Right atrium auricular region (tissue), 2 donors: Measurements from ENCODE around the gene ASTN2. TPM values are rescaled to one million over a fixed set of nuclear protein-coding genes. Genes with fewer than 3 reads are reported as not detected.
A peak's percentile ranks its signal among the peaks of the same experiment; 100 is the strongest.

ENCODE experiments used
- DNase-seq: peaks from one replicate; pipeline ENCODE4 v3.0.0-alpha.2; 2019; ENCODE audit warnings: low spot score
- H3K27ac ChIP-seq, 2 donors: fragments of 200-600 bp; sonication (generic); 1 replicate in 1 of 2; 2 replicates in 1 of 2; pipeline ENCODE4 v1.5.1; 2016 to 2019
- H3K27me3 ChIP-seq, 2 donors: fragments of 200-600 bp; sonication (generic); one replicate each; pipeline versions ENCODE4 v1.5.1 to v1.6.0; 2017 to 2019
- H3K36me3 ChIP-seq: fragments of 200-600 bp; sonication (generic); one replicate; pipeline ENCODE4 v1.5.1; 2016
- H3K4me1 ChIP-seq, 2 donors: fragments of 200-600 bp; sonication (generic); one replicate each; pipeline versions ENCODE4 v1.5.1 to v1.6.0; 2017 to 2019
- H3K4me3 ChIP-seq, 2 donors: fragments of 200-600 bp; sonication (generic); 1 replicate in 1 of 2; 2 replicates in 1 of 2; pipeline ENCODE4 v1.5.1; 2017 to 2019; ENCODE audit warnings: mild to moderate bottlenecking in 1 of 2, moderate library complexity in 1 of 2
- H3K9me3 ChIP-seq, 2 donors: fragments of 200-600 bp; sonication (generic); one replicate each; pipeline ENCODE4 v1.5.1; 2019
- total RNA-seq, 2 donors: library from RNA; depleted of rRNA; stranded (reverse); fragments of >200 nt; gene quantifications; one replicate each; pipeline ENCODE4 v1.1.0, GENCODE V29; 2016
- TF ChIP-seq, protein P1 (sequence below), 2 donors: fragments of 200-600 bp; sonication (generic); IDR thresholded peaks; one replicate each; pipeline ENCODE4 v1.5.1; 2019; ENCODE audit warnings: antibody characterized with exemption in 2 of 2

The ASTN2 gene
- total RNA-seq, 2 donors from 2014 or later, result 11.1 to 32.2 TPM

DNA sequence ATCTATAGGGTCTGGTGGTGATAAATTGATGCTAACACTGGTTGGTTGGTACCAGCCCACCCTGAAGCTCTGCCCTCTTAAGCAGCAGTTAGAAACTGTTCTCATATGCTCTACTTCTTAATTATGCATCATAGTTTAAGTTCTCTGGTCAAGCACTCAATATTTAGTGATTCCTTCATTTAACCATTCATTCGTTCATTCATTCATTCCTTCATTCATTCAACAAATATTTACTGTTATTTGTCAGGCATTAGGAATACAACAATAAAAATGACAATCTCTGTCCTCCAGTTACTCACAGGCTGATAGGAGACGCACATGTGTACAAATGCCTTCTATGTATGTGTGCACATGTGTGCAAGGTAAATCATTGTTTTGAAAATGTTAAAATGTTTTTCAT, 673.1 kb downstream of the ASTN2 start:
- no peak overlapping the region for H3K27ac ChIP-seq
- no peak overlapping the region for H3K4me3 ChIP-seq
- DNase-seq, result no peak
- TF ChIP-seq, protein P1, sequence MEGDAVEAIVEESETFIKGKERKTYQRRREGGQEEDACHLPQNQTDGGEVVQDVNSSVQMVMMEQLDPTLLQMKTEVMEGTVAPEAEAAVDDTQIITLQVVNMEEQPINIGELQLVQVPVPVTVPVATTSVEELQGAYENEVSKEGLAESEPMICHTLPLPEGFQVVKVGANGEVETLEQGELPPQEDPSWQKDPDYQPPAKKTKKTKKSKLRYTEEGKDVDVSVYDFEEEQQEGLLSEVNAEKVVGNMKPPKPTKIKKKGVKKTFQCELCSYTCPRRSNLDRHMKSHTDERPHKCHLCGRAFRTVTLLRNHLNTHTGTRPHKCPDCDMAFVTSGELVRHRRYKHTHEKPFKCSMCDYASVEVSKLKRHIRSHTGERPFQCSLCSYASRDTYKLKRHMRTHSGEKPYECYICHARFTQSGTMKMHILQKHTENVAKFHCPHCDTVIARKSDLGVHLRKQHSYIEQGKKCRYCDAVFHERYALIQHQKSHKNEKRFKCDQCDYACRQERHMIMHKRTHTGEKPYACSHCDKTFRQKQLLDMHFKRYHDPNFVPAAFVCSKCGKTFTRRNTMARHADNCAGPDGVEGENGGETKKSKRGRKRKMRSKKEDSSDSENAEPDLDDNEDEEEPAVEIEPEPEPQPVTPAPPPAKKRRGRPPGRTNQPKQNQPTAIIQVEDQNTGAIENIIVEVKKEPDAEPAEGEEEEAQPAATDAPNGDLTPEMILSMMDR (IDR thresholded peaks at IDR 0.05), result no peak
- no peaks in the 10 kb centered on the region for H3K9me3 ChIP-seq
- H3K36me3 ChIP-seq, result no peaks in the 10 kb centered on the region
- peaks cover 0 to 6% of the 10 kb centered on the region in 2 donors for H3K4me1 ChIP-seq
- no peaks in the 10 kb centered on the region for H3K27me3 ChIP-seq

DNA sequence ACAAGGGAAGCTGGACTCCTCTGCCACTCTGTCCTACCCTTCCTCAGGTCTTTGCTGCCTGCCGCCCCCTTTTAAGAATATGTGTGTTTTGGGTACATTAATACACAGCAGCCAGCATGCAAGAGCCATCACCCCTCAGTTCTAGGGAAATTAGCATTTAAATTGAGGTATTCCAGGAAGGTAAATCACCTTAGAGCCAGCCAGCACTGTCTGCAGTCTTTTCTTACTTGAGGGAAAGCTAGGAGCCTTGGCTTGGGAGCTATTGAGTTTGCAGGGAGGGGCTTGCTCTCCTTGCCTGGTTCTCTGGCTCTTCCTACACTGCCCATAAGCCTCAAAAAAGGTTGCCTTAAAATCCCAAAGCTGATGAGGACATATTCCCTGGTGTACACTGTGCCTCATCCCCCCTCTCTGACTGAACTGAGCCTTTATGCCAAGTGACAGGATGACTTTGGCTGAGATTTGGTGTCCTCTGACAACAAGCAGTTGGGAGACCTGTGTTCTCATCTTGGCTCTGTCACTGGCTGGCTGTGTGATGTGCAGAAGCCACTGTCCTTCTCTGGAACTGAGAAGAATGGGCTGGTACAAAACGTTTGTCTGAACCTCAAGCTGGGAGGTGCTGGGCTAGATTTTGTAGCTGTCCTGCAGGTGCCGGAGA, 673.6 kb downstream of the ASTN2 start:
- Histone ChIP-seq H3K4me3 (no peak overlapping the region), H3K36me3 (no peaks in the 10 kb centered on the region), H3K4me1 (peaks cover 0 to 6% of the 10 kb centered on the region in 2 donors), H3K9me3 (no peaks in the 10 kb centered on the region), H3K27ac (no peak overlapping the region), H3K27me3 (no peaks in the 10 kb centered on the region)
- TF ChIP-seq, protein P1 (IDR thresholded peaks at IDR 0.05), result no peak
- DNase-seq, result no peak

DNA sequence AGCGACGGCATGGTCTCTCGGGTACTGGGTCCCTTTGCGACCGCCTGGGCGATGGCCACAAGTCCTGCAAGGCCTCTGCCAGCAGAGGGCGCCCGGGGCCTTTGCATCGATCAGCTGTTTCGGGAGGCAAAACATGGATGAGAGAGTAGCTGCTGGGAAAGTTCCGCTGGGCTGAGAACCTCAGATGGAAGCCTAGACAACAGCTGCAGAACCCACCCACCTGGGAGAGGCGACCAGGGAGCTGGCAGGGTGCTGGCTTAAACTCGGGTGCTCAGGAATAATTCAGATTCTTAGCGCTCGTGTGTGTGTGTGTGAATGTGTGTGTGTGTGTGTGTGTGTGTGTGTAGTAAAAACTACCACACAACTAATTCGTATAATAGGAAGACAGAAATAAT, 677.7 kb downstream of the ASTN2 start:
- H3K4me1 ChIP-seq, result peaks cover 0 to 6% of the 10 kb centered on the region in 2 donors
- no peak overlapping the region for H3K27ac ChIP-seq
- no peaks in the 10 kb centered on the region for H3K36me3 ChIP-seq
- H3K27me3 ChIP-seq, result no peaks in the 10 kb centered on the region
- no peak overlapping the region for H3K4me3 ChIP-seq
- no peaks in the 10 kb centered on the region for H3K9me3 ChIP-seq
- TF ChIP-seq, protein P1 (IDR thresholded peaks at IDR 0.05), result peak; percentile 68 to 91
- peak; percentile 76 for DNase-seq

DNA sequence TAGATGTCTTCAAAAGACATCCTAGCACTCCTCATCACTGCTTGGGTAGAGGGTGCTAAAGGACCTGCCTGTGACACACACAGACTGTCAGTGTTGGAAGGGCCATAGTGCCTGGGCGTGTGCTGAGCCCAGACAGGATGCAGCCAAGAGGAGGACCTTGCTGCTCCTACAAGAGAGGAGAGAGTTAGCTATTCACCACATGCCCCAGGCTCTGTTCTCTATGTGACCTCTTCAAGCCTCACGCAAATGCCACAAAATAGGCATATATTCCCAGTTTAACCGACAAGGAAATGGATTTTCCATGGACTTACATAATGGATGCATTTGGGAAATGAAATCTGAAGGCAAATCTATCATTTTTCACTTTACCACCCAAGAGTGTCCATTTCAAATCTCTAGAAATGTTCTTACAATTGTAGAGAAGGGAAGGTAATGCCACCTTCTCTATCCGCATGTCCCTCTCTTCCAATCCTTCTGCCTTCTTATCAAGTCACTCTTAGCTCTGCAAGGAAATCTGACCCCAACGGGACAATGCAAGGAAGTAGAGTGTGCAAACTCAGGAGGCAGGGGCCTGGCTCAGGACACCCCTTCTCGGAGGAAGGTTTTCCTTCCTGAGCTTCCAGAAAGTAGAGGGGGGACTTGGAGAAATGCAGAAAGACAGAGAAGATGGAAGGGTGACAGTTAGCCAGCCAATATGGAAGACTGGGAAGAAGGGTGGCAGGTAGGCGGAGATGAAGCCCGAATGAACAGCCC, 678.3 kb downstream of the ASTN2 start:
- Histone ChIP-seq H3K4me1 (peaks cover 0 to 6% of the 10 kb centered on the region in 2 donors), H3K9me3 (no peaks in the 10 kb centered on the region), H3K36me3 (no peaks in the 10 kb centered on the region), H3K4me3 (no peak overlapping the region), H3K27me3 (no peaks in the 10 kb centered on the region), H3K27ac (no peak overlapping the region)
- TF ChIP-seq, protein P1 (IDR thresholded peaks at IDR 0.05), result no peak
- no peak for DNase-seq

DNA sequence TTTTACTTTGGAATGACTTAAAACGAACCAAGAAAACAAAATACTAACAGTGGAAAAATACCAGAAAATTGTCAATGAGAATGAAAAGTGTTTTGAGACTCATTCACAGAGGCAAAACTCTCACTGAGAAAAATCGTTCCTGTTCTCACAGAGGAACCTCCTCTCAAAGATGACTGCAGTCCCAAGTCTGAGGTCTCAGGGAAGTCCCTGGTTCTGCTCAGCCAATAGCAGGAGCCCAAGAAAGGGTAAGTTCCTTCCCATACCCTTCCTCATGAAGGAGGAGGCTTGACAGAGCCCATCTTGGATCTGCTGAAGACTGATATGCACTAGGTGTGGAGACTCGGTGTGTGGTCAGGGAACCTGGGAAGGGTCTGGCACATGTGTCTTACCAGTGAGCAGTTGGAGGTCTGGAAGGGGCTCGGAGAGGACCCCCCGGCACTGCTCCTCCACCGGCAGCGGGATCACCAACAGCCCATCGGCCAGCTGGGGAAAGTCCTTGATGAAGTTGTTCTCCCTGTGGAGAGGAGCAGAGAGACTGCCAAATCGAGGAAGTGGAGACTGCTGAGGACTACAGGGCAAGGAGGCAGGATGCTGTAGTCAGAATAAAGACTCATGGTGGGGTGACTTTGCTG, 681.7 kb downstream of the ASTN2 start:
- H3K4me1 ChIP-seq, result peaks cover 0 to 6% of the 10 kb centered on the region in 2 donors
- TF ChIP-seq, protein P1 (IDR thresholded peaks at IDR 0.05), result no peak
- H3K27me3 ChIP-seq, result no peaks in the 10 kb centered on the region
- DNase-seq, result no peak
- H3K9me3 ChIP-seq, result no peaks in the 10 kb centered on the region
- H3K36me3 ChIP-seq, result no peaks in the 10 kb centered on the region
- no peak overlapping the region for H3K4me3 ChIP-seq
- no peak overlapping the region for H3K27ac ChIP-seq
